GM18873 (cell line): ENCODE measurements around the gene STXBP6.

Source experiments
- ATAC-seq: cut with Tn5 transposase; IDR thresholded peaks from one replicate; pipeline ENCODE4 v1.9.1; 2021; ENCODE audit warnings: mild to moderate bottlenecking, moderate library complexity, moderate number of reproducible peaks; ENCODE audit not compliant: unreplicated experiment, low FRiP score

The STXBP6 gene

DNA sequence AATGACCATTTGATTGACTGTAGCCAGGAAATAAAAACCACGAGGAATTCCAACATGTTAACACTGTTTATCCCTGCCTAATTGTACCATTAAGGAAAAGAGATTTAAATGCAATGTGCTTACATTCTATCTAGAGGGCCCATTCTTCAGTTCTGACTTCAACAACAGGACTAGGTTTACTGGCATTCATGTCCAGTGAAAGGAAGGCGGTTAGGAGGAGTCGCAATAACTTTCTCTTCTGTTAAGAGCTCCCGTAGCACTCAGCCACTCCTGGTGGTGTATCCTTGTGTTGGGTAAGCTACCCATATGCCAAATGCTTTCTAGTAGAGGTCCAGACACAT, 154.7 kb downstream of the STXBP6 start:
- ATAC-seq = no peak

DNA sequence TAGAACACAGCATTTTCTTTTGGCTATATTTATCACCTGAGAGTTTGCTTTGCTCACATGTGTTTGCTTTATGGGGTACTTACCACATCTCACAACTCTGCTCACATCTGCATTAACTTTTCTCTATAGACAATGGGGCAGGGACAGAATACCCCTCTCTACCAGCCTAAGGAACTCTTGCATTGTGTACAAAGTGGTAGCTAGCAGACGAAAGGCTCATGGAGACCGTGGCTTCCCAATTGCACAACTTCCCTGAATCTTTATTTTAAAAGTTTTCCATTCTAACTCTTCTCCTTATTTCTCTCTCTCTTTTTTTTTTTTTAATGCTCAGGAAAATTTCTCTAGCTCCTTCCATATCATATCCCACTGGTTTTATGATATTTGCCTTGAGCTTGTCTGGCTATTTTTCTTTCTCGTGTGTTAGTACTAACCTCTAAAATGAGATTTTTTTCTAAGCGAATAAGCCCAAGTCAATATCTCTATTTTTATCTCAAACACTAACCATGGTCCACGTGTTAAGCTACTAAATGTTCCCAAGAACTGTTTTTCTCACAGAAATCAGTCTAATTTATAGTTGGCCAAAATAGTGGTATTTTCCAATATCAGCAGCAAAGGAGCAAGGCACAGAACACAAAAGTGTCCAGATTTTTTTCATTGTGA, 155.2 kb downstream of the STXBP6 start:
- no peak for ATAC-seq

DNA sequence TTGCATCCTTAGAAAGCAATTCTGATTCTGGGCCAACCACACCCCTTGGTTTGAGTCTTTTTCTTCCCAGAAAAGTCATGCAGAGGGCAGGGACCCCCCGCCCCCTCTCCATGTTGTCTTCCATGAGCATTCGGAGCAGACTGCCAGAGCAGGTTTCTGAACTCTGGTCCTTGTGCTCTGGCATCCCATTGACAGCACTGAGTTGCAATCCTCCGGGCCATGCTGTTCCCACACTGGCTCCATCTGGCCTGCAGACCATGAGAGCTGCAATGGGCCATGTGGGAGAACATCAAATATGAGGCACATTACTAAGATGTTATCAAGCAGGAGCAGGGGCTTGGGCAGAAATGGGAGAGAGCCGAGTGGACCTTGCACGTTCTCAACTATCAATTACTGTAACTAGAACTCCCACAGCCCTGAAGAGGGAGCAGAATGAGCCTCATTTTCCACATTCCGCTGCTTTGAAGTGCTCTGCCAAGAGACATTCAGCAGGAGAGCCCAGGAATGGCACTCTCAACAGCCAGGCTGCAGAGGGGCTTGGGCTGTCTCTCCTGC, 157.4 kb downstream of the STXBP6 start:
- ATAC-seq = no peak

- ATAC-seq = no peak
Measured at GRCh38 chr14:24891987-24892496, 157.9 kb downstream of the STXBP6 start.

DNA sequence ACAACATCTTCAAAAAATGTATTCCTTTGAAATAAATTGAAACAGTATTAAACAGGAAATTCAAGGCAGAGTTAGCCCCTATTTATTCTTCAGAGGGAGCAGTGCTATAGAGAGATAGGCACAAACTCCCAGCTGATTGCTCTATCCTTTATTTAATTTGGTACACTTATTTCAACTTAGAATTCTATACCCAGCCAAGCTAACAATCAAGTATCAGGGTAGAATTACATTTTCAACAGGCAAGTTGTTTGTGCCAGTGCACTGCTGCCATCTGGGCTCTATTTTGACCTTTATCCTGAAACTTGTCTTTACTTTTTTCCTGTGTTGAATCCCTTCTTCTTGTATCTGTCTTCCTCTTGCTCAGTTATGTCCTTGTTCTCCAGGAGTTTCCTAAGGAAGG, 159.2 kb downstream of the STXBP6 start:
- ATAC-seq = no peak

DNA sequence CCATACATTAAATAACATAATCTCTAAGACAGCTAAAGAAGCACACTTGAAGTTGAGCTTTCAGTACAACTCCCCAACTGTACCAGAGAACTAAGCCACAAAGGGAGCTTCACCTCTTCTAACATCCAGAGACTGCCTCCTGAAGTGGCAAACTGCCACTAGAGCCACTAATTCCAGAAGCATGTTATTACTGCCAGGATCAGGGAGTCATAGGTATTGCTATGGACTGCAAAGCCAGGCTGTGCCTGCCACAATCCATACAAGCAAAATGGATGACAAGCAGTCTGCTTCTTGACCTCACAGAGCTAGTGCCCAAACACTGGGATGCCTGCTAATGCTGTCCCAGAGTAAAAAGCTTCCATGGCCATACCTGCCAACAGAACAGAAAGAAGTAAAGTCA, 160.1 kb downstream of the STXBP6 start:
- no peak for ATAC-seq

- no peak for ATAC-seq
Measured at GRCh38 chr14:24888532-24888931, 161.4 kb downstream of the STXBP6 start.

DNA sequence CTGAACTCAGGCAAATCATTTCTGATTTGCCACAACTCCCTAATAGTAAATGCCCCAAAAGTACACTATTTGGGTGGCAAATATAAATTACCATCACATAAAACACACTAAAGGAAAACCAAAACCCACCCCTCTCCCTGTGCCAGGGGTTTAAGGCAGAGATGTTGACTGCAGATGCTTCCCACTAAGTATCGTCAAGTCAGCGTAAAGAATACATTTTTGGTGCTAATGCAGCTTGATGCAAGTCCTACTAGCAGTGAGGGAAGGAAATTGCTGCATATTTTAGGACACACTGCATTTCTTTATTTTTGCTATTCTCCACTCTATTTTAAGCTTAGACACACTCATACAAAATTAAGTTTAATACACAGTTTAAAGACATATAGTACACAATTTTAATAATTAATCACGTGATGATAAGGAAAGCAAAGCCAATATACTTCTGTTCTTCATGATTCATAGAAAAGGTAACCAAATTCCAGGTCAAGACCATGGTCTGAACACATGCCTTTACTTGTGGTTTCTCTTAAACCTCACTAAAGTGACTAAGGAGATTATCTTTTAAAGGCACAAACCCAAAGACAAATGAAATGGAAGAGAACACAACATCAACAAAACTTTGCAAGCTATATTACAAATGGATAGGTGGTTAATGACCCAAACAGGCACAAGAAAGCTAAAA, 162.2 kb downstream of the STXBP6 start:
- ATAC-seq = no peak

- ATAC-seq = no peak
Measured at GRCh38 chr14:24885410-24885913, 164.5 kb downstream of the STXBP6 start.

DNA sequence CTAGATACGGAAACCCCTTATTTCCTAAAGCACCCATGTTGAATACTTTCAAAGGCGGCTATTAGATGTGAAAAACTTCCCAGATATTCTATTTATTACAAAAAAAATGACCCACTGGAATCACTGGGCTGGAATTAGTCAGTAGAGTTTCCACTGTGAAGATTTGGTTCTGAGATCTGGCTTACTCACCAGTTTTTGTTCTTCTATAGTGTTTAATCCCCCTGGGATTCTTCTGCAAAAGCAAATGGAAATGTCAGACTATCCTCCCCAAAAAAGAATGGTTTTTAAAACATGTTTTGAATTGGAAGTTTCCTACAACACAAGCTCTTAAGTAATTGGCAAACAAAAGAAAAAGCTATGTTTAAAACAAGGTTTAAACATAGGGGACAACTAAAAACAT, 166.4 kb downstream of the STXBP6 start:
- ATAC-seq = no peak

DNA sequence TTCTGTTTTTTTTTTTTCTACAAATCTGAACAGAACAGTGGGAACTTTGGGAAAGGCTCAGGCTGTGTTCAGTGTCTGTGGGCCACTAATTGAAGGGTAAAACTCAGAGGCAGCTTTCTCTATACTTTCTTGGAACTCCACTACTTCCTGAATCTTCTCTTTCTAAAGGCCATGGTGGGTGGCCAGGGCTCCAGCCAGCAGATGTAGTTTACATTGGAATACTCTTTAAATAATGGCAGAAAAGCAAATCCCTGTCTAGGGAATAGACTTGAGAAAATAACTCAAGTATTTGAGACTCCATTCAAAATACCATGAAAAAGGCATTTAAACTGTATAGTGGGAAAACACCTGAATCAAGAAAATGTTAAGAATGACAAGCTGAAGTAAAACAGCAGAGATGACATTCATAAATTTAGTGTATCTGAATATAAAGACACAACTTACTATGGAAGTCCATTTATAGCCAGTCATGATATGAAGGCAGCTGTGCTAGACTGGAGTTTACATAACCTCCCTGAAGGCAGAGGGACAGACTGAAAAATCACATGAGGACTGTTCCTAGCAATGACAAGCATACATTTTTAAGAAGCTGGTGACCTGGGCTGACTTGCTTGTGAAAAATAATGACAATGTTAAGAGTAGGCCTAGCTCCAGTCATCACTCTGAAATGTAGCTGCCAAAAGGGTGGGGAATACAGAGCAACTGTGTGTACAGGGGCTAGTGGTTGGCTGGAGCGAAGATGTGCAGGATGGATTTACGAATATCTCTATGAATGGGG, 168.6 kb downstream of the STXBP6 start:
- ATAC-seq = no peak

DNA sequence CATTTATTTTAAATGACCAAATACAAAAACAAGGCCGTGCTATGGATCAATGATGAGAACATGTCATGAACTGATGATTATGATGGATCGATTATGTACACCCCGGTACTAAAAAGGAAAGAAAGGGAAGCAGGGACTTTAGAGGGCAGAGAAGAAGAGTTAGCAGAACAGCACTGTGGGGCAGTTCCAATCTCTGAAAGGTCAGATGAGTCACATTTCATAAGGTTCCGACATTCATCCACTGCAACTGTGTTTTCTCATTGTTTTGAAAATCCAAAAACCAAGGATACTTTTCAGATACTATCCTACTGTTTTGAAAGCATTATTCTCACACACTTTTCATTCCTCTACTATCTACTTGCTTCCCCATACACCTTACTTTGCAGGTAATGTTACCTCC, 169.3 kb downstream of the STXBP6 start:
- ATAC-seq = no peak

- ATAC-seq = no peak
Measured at GRCh38 chr14:24879661-24880386, 170.1 kb downstream of the STXBP6 start.

GRCh38 chr14:24876996-24877395, 173.0 kb downstream of the STXBP6 start:
- no peak for ATAC-seq

DNA sequence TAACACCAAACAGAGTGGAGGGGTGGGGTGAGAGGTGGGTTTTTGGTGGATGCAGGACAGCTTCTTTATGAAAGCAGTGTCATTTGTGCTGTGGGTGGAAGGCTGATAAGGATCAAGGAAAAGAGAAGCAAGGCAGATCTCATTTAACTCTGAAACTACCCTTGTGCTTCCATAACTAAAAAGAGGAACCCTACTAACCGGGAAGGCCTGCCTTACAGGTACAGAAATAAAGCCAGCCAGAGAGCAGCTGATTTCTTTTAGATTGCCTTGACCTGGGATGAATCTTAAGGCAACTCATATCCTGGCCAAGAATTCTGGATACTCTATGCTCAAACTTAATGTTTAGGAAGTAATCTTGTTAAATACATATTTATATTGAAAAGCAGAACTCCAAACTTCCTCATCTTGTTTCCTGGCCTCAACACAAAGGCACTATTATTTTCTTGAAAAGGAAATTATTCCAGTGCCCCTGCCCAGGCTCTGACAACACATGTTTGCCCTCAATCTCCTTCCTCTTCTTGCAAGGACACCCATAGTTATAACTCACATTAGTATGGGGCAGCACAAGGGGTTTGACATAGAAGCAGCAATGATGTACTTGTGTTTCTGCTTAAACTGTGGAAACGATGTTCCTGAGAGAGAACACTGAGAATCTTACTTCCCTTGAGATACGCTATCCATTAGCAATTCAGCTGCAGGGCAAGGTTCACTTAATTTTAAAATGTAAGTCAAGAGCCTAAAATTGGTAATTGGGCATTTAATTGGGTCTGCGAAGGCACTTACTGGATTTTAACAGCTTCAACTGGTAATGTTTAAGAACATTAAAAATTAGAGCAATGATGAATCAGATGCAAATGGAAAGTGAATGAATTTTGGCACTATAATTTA, 173.7 kb downstream of the STXBP6 start:
- no peak for ATAC-seq

GRCh38 chr14:24875203-24875838, 174.6 kb downstream of the STXBP6 start:
- ATAC-seq = no peak

GRCh38 chr14:24874514-24875202, 175.3 kb downstream of the STXBP6 start:
- ATAC-seq = no peak

- no peak for ATAC-seq
Measured at GRCh38 chr14:24873551-24873950, 176.4 kb downstream of the STXBP6 start.
